Esophagus muscularis mucosa (tissue), 3 donors: Measurements from ENCODE around the gene PRKAG2.

Experiments used
- POLR2A ChIP-seq: fragments of 450-650 bp; IDR thresholded peaks from one replicate; pipeline ENCODE4 v1.6.1; 2017; ENCODE audit warnings: antibody characterized with exemption, moderate library complexity, mild to moderate bottlenecking, low read depth
- POLR2AphosphoS5 ChIP-seq, 2 donors: sonication (generic); formaldehyde crosslinking; IDR thresholded peaks; one replicate each; pipeline ENCODE4 v1.6.1; 2017; ENCODE audit warnings: antibody characterized with exemption in 2 of 2
- TF ChIP-seq, protein P1 (sequence below), 3 experiments: fragments of 200-600 bp in 2 of 3; fragments of 450-650 bp in 1 of 3; sonication (generic) in 2 of 3; IDR thresholded peaks; one replicate each; pipeline ENCODE4 v1.5.1; 2017 to 2019; ENCODE audit warnings: antibody characterized with exemption in 3 of 3, mild to moderate bottlenecking in 2 of 3, moderate library complexity in 1 of 3

DNA sequence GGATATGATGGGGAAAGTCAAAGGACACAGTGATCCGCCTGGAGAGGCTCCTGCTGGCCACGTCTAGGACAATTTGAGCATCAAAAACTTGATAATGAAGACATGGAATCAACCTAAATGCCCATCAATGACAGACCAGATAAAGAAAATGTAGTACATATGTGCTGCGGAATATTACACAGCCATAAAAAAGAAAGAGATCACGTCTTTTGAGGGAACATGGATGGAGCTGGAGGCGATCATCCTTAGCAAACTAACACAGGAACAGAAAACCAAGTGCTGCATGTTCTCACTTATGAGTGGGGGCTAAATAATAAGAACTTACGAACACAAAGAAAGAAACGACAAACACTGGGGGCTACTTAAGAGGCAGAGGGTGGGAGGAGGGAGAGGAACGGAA, 124.9 kb downstream of the PRKAG2 start:
- no peak for TF ChIP-seq POLR2AphosphoS5 (IDR thresholded peaks at IDR 0.05)
- TF ChIP-seq, protein P1, sequence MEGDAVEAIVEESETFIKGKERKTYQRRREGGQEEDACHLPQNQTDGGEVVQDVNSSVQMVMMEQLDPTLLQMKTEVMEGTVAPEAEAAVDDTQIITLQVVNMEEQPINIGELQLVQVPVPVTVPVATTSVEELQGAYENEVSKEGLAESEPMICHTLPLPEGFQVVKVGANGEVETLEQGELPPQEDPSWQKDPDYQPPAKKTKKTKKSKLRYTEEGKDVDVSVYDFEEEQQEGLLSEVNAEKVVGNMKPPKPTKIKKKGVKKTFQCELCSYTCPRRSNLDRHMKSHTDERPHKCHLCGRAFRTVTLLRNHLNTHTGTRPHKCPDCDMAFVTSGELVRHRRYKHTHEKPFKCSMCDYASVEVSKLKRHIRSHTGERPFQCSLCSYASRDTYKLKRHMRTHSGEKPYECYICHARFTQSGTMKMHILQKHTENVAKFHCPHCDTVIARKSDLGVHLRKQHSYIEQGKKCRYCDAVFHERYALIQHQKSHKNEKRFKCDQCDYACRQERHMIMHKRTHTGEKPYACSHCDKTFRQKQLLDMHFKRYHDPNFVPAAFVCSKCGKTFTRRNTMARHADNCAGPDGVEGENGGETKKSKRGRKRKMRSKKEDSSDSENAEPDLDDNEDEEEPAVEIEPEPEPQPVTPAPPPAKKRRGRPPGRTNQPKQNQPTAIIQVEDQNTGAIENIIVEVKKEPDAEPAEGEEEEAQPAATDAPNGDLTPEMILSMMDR (IDR thresholded peaks at IDR 0.05): no peak
- TF ChIP-seq POLR2A: no peak
